Myocyte (in vitro differentiated cells): Measurements from ENCODE around the gene DUSP10. TPM values are rescaled to one million over a fixed set of nuclear protein-coding genes. Genes with fewer than 3 reads are reported as not detected.

Source experiments
- DNase-seq: peaks from one replicate; pipeline ENCODE4 v3.0.0-alpha.2; 2012; ENCODE audit warnings: low read depth
- polyA plus RNA-seq: library from polyadenylated mRNA; unstranded; fragments of >200 nt; gene quantifications from one replicate; pipeline ENCODE4 v1.2.1, GENCODE V29; 2012; ENCODE audit warnings: missing spikeins
- total RNA-seq: library from RNA; depleted of rRNA; stranded (reverse); fragments of >200 nt; gene quantifications from 2 replicates; pipeline ENCODE4 v1.2.3, GENCODE V29; 2014

The DUSP10 gene
- 21.9 and 28.1 TPM in 2 replicates for total RNA-seq
- 10.0 TPM for polyA plus RNA-seq

- peak; percentile 100 for DNase-seq
Observed at GRCh38 chr1:221741703-221742554, at the start of gene DUSP10. DUSP10 (minus strand) TSS chr1:221742089; CDS start chr1:221739744, 2,345 bp downstream.

- DNase-seq: no peak
Observed at GRCh38 chr1:221788466-221788865, 46.6 kb upstream of the DUSP10 start.

GRCh38 chr1:221786647-221787046 is 44.8 kb upstream of the DUSP10 start:
- no peak for DNase-seq

GRCh38 chr1:221783936-221784335 is 42.0 kb upstream of the DUSP10 start:
- peak; percentile 31 for DNase-seq

- no peak for DNase-seq
Observed at GRCh38 chr1:221783437-221783836, 41.5 kb upstream of the DUSP10 start.

- no peak for DNase-seq
Observed at GRCh38 chr1:221782970-221783369, 41.1 kb upstream of the DUSP10 start.

GRCh38 chr1:221782477-221782876 is 40.6 kb upstream of the DUSP10 start:
- peak; percentile 83 for DNase-seq

- DNase-seq: no peak
Observed at GRCh38 chr1:221781102-221781755, 39.3 kb upstream of the DUSP10 start.

GRCh38 chr1:221780175-221780574 is 38.3 kb upstream of the DUSP10 start:
- DNase-seq: no peak

GRCh38 chr1:221779771-221780170 is 37.9 kb upstream of the DUSP10 start:
- no peak for DNase-seq

- no peak for DNase-seq
Observed at GRCh38 chr1:221778535-221779142, 36.8 kb upstream of the DUSP10 start.

- no peak for DNase-seq
Observed at GRCh38 chr1:221778125-221778524, 36.2 kb upstream of the DUSP10 start.

GRCh38 chr1:221777431-221778072 is 35.7 kb upstream of the DUSP10 start:
- DNase-seq: no peak

GRCh38 chr1:221776495-221777301 is 34.8 kb upstream of the DUSP10 start:
- no peak for DNase-seq

GRCh38 chr1:221775206-221775605 is 33.3 kb upstream of the DUSP10 start:
- no peak for DNase-seq

- no peak for DNase-seq
Observed at GRCh38 chr1:221774054-221774842, 32.4 kb upstream of the DUSP10 start.

- DNase-seq: no peak
Observed at GRCh38 chr1:221773383-221773782, 31.5 kb upstream of the DUSP10 start.

- no peak for DNase-seq
Observed at GRCh38 chr1:221772117-221772516, 30.2 kb upstream of the DUSP10 start.

- no peak for DNase-seq
Observed at GRCh38 chr1:221768444-221769066, 26.7 kb upstream of the DUSP10 start.
